Stimulated activated CD4-positive, alpha-beta T cell treated with anti-CD3 and anti-CD28 coated beads, TNF-alpha, amount 100 ng/mL, for 4 hours (primary cell): Measurements from ENCODE around the gene SSU72.
"Not testable (repeated sequence)": the region's sequence is repeated elsewhere in the genome, so short reads cannot be mapped to it uniquely, and the experiment has no call there.

Source experiments
- DNase-seq, 3 experiments: peaks; one replicate each; pipeline ENCODE4 v3.0.0-alpha.2; 2020; ENCODE audit warnings: low read depth in 3 of 3

SSU72 gene

GRCh38 chr1:1527092-1527816 lies 47.4 kb downstream of the SSU72 start:
- no peak for DNase-seq

- DNase-seq = not testable (repeated sequence)
These were observed 48.2 kb downstream of the SSU72 start for GRCh38 chr1:1526476-1526875.

GRCh38 chr1:1524750-1525383 lies 49.8 kb downstream of the SSU72 start:
- not testable (repeated sequence) for DNase-seq

- DNase-seq = not testable (repeated sequence)
These were observed 51.0 kb downstream of the SSU72 start for GRCh38 chr1:1523651-1524050.

GRCh38 chr1:1523226-1523625 lies 51.4 kb downstream of the SSU72 start:
- DNase-seq = not testable (repeated sequence)

- not testable (repeated sequence) for DNase-seq
These were observed 52.1 kb downstream of the SSU72 start for GRCh38 chr1:1522536-1522935.

- no peak for DNase-seq
These were observed 53.3 kb downstream of the SSU72 start for GRCh38 chr1:1521331-1521730.

- not testable (repeated sequence) for DNase-seq
These were observed 54.7 kb downstream of the SSU72 start for GRCh38 chr1:1519805-1520505.

GRCh38 chr1:1518621-1519007 lies 56.0 kb downstream of the SSU72 start:
- not testable (repeated sequence) for DNase-seq

- DNase-seq = no peak
These were observed 56.6 kb downstream of the SSU72 start for GRCh38 chr1:1517973-1518620.

- not testable (repeated sequence) for DNase-seq
These were observed 57.7 kb downstream of the SSU72 start for GRCh38 chr1:1516923-1517322.

- not testable (repeated sequence) for DNase-seq
These were observed 60.3 kb downstream of the SSU72 start for GRCh38 chr1:1514376-1514775.

- not testable (repeated sequence) for DNase-seq
These were observed 61.0 kb downstream of the SSU72 start for GRCh38 chr1:1513675-1514074.

- peak in 1 of 3 experiments; percentile 3 for DNase-seq
These were observed 62.2 kb downstream of the SSU72 start for GRCh38 chr1:1512425-1512824.

- peak; percentile 92 to 94 (median 94) for DNase-seq
These were observed 63.0 kb downstream of the SSU72 start, which contains the start of gene ATAD3A for GRCh38 chr1:1511533-1512285. TSS of gene ATAD3A (plus strand) at chr1:1512162. CDS start at chr1:1512269, 107 bp downstream.

GRCh38 chr1:1510912-1511532 lies 63.6 kb downstream of the SSU72 start:
- DNase-seq = no peak

GRCh38 chr1:1509465-1509850 lies 65.2 kb downstream of the SSU72 start:
- DNase-seq = not testable (repeated sequence)

- not testable (repeated sequence) for DNase-seq
These were observed 65.7 kb downstream of the SSU72 start for GRCh38 chr1:1508775-1509464.

GRCh38 chr1:1507305-1507704 lies 67.4 kb downstream of the SSU72 start:
- no peak for DNase-seq

GRCh38 chr1:1505801-1506200 lies 68.9 kb downstream of the SSU72 start:
- DNase-seq = not testable (repeated sequence)
